Upper lobe of right lung (tissue), 1 donor: ENCODE results near the gene GOLGA2. TPM values are rescaled to one million over a fixed set of nuclear protein-coding genes. Genes with fewer than 3 reads are reported as not detected.

Experiments
- ATAC-seq: fragments of 200-7000 bp; cut with Tn5 transposase; one replicate; pipeline ENCODE4 v1.9.1; 2020; ENCODE audit warnings: mild to moderate bottlenecking, moderate library complexity
- DNase-seq: peaks from one replicate; pipeline ENCODE4 v3.0.0-alpha.2; 2020
- H3K27ac ChIP-seq: fragments of 200-600 bp; one replicate; pipeline ENCODE4 v1.8.0; 2022
- H3K27me3 ChIP-seq: fragments of 200-600 bp; one replicate; pipeline ENCODE4 v1.8.0; 2022; ENCODE audit warnings: mild to moderate bottlenecking
- H3K36me3 ChIP-seq: fragments of 200-600 bp; one replicate; pipeline ENCODE4 v1.8.0; 2022
- H3K4me1 ChIP-seq: fragments of 200-600 bp; one replicate; pipeline ENCODE4 v1.8.0; 2022
- H3K4me3 ChIP-seq: fragments of 200-600 bp; one replicate; pipeline ENCODE4 v1.8.0; 2022; ENCODE audit warnings: mild to moderate bottlenecking
- H3K9me3 ChIP-seq: fragments of 200-600 bp; one replicate; pipeline ENCODE4 v1.8.0; 2022
- intact Hi-C: fragments of 100-400 bp; cut with DNase I; formaldehyde crosslinking; loops from one replicate; pipeline ENCODE4 v1.11.0; 2022
- total RNA-seq: library from RNA; stranded (reverse); fragmentation: NEBNext Ultra II Directional; extraction: Animal tissue kit (Norgen Biotek cat#: 25700); gene quantifications from one replicate; pipeline ENCODE4 v1.2.1, GENCODE V29; 2021
- TF ChIP-seq, protein P1 (sequence below): fragments of 200-600 bp; IDR thresholded peaks from one replicate; pipeline ENCODE4 v1.8.0; 2022; ENCODE audit warnings: antibody characterized with exemption
- donor health status: DM: no; HTN: yes; CAD: no; lungs with severe emphysema.

The GOLGA2 gene
- total RNA-seq, 1 donor from 2014 or later: 88.7 TPM

- intact Hi-C loops: loop anchor here (10.0 kb wide), 1 partner anchor 52 kb away; the partner anchor contains the start of gene SLC27A4
- Histone ChIP-seq H3K9me3 (no peaks in the 10 kb centered on the region), H3K27me3 (no peaks in the 10 kb centered on the region), H3K36me3 (peaks cover 7% of the 10 kb centered on the region), H3K27ac (no peak overlapping the region), H3K4me1 (peaks cover 6% of the 10 kb centered on the region), H3K4me3 (no peak overlapping the region)
- ATAC-seq: no peak
- no peak for DNase-seq
- TF ChIP-seq, protein P1, sequence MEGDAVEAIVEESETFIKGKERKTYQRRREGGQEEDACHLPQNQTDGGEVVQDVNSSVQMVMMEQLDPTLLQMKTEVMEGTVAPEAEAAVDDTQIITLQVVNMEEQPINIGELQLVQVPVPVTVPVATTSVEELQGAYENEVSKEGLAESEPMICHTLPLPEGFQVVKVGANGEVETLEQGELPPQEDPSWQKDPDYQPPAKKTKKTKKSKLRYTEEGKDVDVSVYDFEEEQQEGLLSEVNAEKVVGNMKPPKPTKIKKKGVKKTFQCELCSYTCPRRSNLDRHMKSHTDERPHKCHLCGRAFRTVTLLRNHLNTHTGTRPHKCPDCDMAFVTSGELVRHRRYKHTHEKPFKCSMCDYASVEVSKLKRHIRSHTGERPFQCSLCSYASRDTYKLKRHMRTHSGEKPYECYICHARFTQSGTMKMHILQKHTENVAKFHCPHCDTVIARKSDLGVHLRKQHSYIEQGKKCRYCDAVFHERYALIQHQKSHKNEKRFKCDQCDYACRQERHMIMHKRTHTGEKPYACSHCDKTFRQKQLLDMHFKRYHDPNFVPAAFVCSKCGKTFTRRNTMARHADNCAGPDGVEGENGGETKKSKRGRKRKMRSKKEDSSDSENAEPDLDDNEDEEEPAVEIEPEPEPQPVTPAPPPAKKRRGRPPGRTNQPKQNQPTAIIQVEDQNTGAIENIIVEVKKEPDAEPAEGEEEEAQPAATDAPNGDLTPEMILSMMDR: no peak
These were observed 17.3 kb upstream of the GOLGA2 start for GRCh38 chr9:128293091-128293490.

- intact Hi-C loops: loop anchor here (10.0 kb wide), 1 partner anchor 53 kb away; the partner anchor contains the start of gene SLC27A4
- Histone ChIP-seq H3K4me3 (no peak overlapping the region), H3K36me3 (peaks cover 7% of the 10 kb centered on the region), H3K27me3 (no peaks in the 10 kb centered on the region), H3K27ac (no peak overlapping the region), H3K4me1 (peaks cover 6% of the 10 kb centered on the region), H3K9me3 (no peaks in the 10 kb centered on the region)
- DNase-seq: no peak
- no peak for ATAC-seq
- TF ChIP-seq, protein P1: no peak
These were observed 16.2 kb upstream of the GOLGA2 start for GRCh38 chr9:128292009-128292408.

- Histone ChIP-seq H3K4me3 (no peak overlapping the region), H3K27ac (no peak overlapping the region), H3K36me3 (peaks cover 22% of the 10 kb centered on the region), H3K4me1 (no peaks in the 10 kb centered on the region), H3K9me3 (no peaks in the 10 kb centered on the region), H3K27me3 (no peaks in the 10 kb centered on the region)
- TF ChIP-seq, protein P1: no peak
- ATAC-seq: peak; percentile 30
- DNase-seq: no peak
- intact Hi-C loops: no loop called here
These were observed 12.6 kb upstream of the GOLGA2 start for GRCh38 chr9:128288273-128289004.

DNA sequence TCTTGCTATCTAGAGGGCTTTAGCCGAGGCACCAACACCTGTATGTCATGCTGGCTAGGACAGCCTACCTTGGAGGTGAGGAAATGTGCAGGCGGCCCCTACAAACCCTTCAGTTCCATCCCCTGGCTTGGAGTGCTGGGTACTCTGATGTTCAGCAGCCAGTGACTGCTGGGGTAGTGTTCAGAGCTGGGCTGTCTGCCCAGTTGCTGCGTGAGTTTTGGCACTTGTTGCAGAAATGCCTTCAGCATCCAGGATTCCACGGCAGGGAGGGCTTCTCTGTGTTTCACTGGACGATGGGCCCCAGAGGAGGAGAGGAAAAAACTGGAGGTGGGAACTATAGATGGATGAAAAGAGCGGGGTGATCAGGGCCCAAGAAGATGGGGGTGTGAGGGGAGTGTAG lies 10.6 kb upstream of the GOLGA2 start:
- ATAC-seq: no peak
- Histone ChIP-seq H3K9me3 (no peaks in the 10 kb centered on the region), H3K36me3 (peaks cover 22% of the 10 kb centered on the region), H3K4me3 (no peak overlapping the region), H3K27ac (no peak overlapping the region), H3K27me3 (no peaks in the 10 kb centered on the region), H3K4me1 (no peaks in the 10 kb centered on the region)
- DNase-seq: no peak
- intact Hi-C loops: no loop called here
- TF ChIP-seq, protein P1: no peak

DNA sequence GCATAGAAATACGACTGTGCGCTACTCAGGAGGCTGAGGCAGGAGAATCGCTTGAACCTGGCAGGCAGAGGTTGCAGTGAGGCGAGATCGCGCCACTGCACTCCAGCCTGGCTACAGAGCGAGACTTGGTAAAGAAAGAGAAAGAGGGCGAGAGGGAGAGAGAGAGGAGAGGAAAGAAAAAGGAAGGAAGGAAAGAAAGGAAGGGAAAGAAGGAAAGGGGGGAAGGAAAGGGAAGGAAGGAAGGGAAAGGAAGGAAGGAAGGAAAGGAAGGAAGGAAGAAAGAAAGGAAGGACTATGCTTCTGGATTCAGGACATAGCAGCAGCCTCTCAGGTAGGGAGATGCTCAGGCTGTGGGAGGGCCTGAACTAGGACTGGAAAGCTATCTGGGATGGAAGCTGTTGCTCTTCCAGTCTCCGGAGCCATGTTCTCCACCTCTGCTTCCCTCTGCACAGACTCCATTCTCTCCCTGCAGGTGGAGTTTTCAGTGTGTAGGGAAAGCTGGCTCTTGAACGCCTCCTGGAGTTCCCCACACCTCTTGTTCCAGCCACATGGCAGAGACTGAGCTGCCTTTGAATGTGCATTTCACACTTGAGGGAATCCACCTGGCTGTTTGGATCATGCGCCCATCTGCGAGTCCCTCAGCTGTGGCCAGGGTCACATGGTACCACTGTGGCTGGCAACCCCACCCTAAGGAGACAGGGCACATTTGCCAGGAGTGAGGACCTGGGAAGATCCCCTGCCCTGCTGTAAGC lies 9.4 kb upstream of the GOLGA2 start:
- Histone ChIP-seq H3K9me3 (no peaks in the 10 kb centered on the region), H3K36me3 (peaks cover 22% of the 10 kb centered on the region), H3K4me1 (no peaks in the 10 kb centered on the region), H3K27ac (no peak overlapping the region), H3K4me3 (no peak overlapping the region), H3K27me3 (no peaks in the 10 kb centered on the region)
- intact Hi-C loops: no loop called here
- TF ChIP-seq, protein P1: no peak
- no peak for ATAC-seq
- no peak for DNase-seq
